Endothelial cell of umbilical vein (primary cell): ENCODE results near the gene TRAF7. TPM values are rescaled to one million over a fixed set of nuclear protein-coding genes. Genes with fewer than 3 reads are reported as not detected.

Experiments
- BruUV-seq: library from RNA; stranded (reverse); fragments of 400-500 nt; replicated peaks from 2 replicates; lab custom pipeline; 2021; lab: Mats Ljungman, UMichigan
- CTCF ChIA-PET: fragments of 300-600, 350-600 bp; sonication (Branson Sonifier 250); formaldehyde crosslinking; loops from one replicate; lab custom pipeline; 2021; ENCODE audit warnings: antibody characterized with exemption, inconsistent platforms; lab: Charles Lee
- POLR2A ChIA-PET: fragments of 300-600, 350-600 bp; sonication (Branson Sonifier 250); formaldehyde crosslinking; loops from one replicate; lab custom pipeline; 2021; ENCODE audit warnings: antibody characterized with exemption, inconsistent platforms; lab: Charles Lee
- DNase-seq: peaks from one replicate; pipeline ENCODE4 v3.0.0-alpha.2; 2011; ENCODE audit warnings: low read depth, low spot score
- FAIRE-seq: peaks from 2 replicates; lab custom pipeline; 2011; peaks lifted over from hg19 to GRCh38; lab: Jason Lieb, UNC
- H2AFZ ChIP-seq: 2 replicates; pipeline ENCODE4 v1.6.0; 2012; ENCODE audit warnings: low read depth, low read length, control low read depth, inconsistent platforms
- H3K27ac ChIP-seq: 2 replicates; pipeline ENCODE4 v1.5.1; 2011; ENCODE audit warnings: low read depth, mild to moderate bottlenecking, control low read depth, low read length, moderate library complexity; ENCODE audit not compliant: insufficient read depth
- H3K27me3 ChIP-seq, 2 experiments: 2 replicates each; pipeline versions ENCODE4 v1.6.0 to v1.6.1; 2011; ENCODE audit warnings: low read length in 2 of 2, mixed read lengths in 1 of 2; ENCODE audit not compliant: control insufficient read depth in 2 of 2, insufficient read depth in 2 of 2
- H3K36me3 ChIP-seq, 2 experiments: 2 replicates in 1 of 2; 3 replicates in 1 of 2; pipeline ENCODE4 v1.5.1; 2011; ENCODE audit warnings: low read length in 2 of 2, mild to moderate bottlenecking in 1 of 2, moderate library complexity in 1 of 2; ENCODE audit not compliant: control insufficient read depth in 2 of 2, insufficient read depth in 2 of 2; ENCODE audit errors: extremely low read depth in 1 of 2
- H3K4me1 ChIP-seq: 3 replicates; pipeline ENCODE4 v1.5.1; 2011; ENCODE audit warnings: mild to moderate bottlenecking, low read length; ENCODE audit not compliant: control insufficient read depth, insufficient read depth; ENCODE audit errors: extremely low read depth
- H3K4me2 ChIP-seq: 2 replicates; pipeline ENCODE4 v1.6.1; 2011; ENCODE audit warnings: low read length, control low read depth, mixed read lengths; ENCODE audit not compliant: insufficient read depth
- H3K4me3 ChIP-seq, 3 experiments: fragments of 200-600 bp in 1 of 3; sonication (generic), shearing (Covaris generic) in 1 of 3; replicated peaks in 1 of 3; 2 replicates each; pipeline ENCODE4 v1.5.1; 2011 to 2016; ENCODE audit warnings: control low read depth in 3 of 3, low read length in 3 of 3, mild to moderate bottlenecking in 2 of 3, inconsistent platforms in 1 of 3, low read depth in 1 of 3, moderate library complexity in 1 of 3; ENCODE audit not compliant: insufficient read depth in 1 of 3
- H3K79me2 ChIP-seq: 2 replicates; pipeline ENCODE4 v1.6.0; 2012; ENCODE audit warnings: low read length, inconsistent platforms; ENCODE audit not compliant: control insufficient read depth, insufficient read depth
- H3K9ac ChIP-seq: replicated peaks from 2 replicates; pipeline ENCODE3; 2011; ENCODE audit warnings: low read length, control low read depth; ENCODE audit not compliant: insufficient read depth; ENCODE audit errors: extremely low read depth
- H3K9me1 ChIP-seq: replicated peaks from 3 replicates; pipeline ENCODE4 v1.6.0; 2011; ENCODE audit warnings: mild to moderate bottlenecking, low read length; ENCODE audit not compliant: control insufficient read depth, insufficient read depth; ENCODE audit errors: extremely low read depth
- H3K9me3 ChIP-seq: replicated peaks from 2 replicates; pipeline ENCODE4 v1.5.1; 2012; ENCODE audit warnings: low read length, inconsistent platforms; ENCODE audit not compliant: control insufficient read depth, insufficient read depth
- H4K20me1 ChIP-seq: replicated peaks from 2 replicates; pipeline ENCODE3; 2011; ENCODE audit warnings: mild to moderate bottlenecking, low read length; ENCODE audit not compliant: control insufficient read depth, insufficient read depth; ENCODE audit errors: extremely low read depth
- EZH2 ChIP-seq: IDR thresholded peaks from 2 replicates; pipeline ENCODE4 v1.6.1; 2012; ENCODE audit warnings: borderline replicate concordance, low read depth, mild to moderate bottlenecking, moderate library complexity, low read length, inconsistent platforms; ENCODE audit not compliant: severe bottlenecking
- FOS ChIP-seq: IDR thresholded peaks from 2 replicates; pipeline ENCODE4 v1.6.1; 2011; ENCODE audit warnings: mild to moderate bottlenecking, low read length, moderate library complexity, borderline replicate concordance; ENCODE audit not compliant: insufficient read depth
- GATA2 ChIP-seq: IDR thresholded peaks from 2 replicates; pipeline ENCODE4 v1.7.0; 2011; ENCODE audit warnings: low read depth, mild to moderate bottlenecking, moderate library complexity, mixed read lengths, low read length; ENCODE audit not compliant: insufficient read length, insufficient read depth
- JUN ChIP-seq: IDR thresholded peaks from 2 replicates; pipeline ENCODE4 v1.6.1; 2011; ENCODE audit warnings: borderline replicate concordance, low read depth; ENCODE audit not compliant: insufficient read length, insufficient read depth
- MYC ChIP-seq: IDR thresholded peaks from one replicate; pipeline ENCODE4 v1.6.1; 2011; ENCODE audit warnings: mild to moderate bottlenecking, low read depth, low read length
- POLR2A ChIP-seq: IDR thresholded peaks from 2 replicates; pipeline ENCODE4 v1.6.1; 2012; ENCODE audit warnings: low read depth, mild to moderate bottlenecking, control low read depth, low read length
- POLR2AphosphoS5 ChIP-seq: IDR thresholded peaks from 2 replicates; pipeline ENCODE4 v1.6.1; 2012; ENCODE audit warnings: low read depth, mild to moderate bottlenecking, control low read depth, low read length, moderate library complexity; ENCODE audit not compliant: insufficient read depth
- dilution Hi-C: fragments of 300-500 bp; cut with MboI; formaldehyde crosslinking; loops from one replicate; pipeline ENCODE4 v1.15.0; 2019; ENCODE audit warnings: low sequenced_read_pairs; ENCODE audit not compliant: extremely low pct_ligation_motif_present
- intact Hi-C: fragments of 100-400 bp; cut with micrococcal nuclease; formaldehyde crosslinking; loops from one replicate; pipeline ENCODE4 v1.10.0; 2022
- polyA plus RNA-seq, 4 experiments: library from polyadenylated mRNA; depleted of rRNA in 3 of 4; stranded (reverse) in 3 of 4; unstranded in 1 of 4; fragments of >200 nt; gene quantifications; 2 replicates each; pipeline versions ENCODE4 v1.2.1 to v1.2.3, GENCODE V29; 2011 to 2012; ENCODE audit warnings: missing spikeins in 1 of 4
- total RNA-seq: library from RNA; stranded (reverse); gene quantifications from 2 replicates; pipeline ENCODE4 v1.2.3, GENCODE V29; 2021
- TF ChIP-seq, protein P1 (sequence below): IDR thresholded peaks from 2 replicates; pipeline ENCODE4 v1.6.1; 2011; ENCODE audit not compliant: insufficient read depth, insufficient read length
- TF ChIP-seq, protein P2 (sequence below), 2 donors: IDR thresholded peaks; 1 replicate in 1 of 2; 2 replicates in 1 of 2; pipeline ENCODE4 v1.5.1; 2011; ENCODE audit warnings: low read length in 2 of 2, mild to moderate bottlenecking in 2 of 2, moderate library complexity in 2 of 2, control low read depth in 1 of 2, inconsistent platforms in 1 of 2, low read depth in 1 of 2; ENCODE audit not compliant: insufficient read depth in 1 of 2; ENCODE audit errors: extremely low read depth in 1 of 2

Gene TRAF7
- total and polyA plus RNA-seq, 2 donors (not counting 3 experiments of a cell fraction or from before 2014, with no cell fraction given): 141 to 175 TPM

DNA sequence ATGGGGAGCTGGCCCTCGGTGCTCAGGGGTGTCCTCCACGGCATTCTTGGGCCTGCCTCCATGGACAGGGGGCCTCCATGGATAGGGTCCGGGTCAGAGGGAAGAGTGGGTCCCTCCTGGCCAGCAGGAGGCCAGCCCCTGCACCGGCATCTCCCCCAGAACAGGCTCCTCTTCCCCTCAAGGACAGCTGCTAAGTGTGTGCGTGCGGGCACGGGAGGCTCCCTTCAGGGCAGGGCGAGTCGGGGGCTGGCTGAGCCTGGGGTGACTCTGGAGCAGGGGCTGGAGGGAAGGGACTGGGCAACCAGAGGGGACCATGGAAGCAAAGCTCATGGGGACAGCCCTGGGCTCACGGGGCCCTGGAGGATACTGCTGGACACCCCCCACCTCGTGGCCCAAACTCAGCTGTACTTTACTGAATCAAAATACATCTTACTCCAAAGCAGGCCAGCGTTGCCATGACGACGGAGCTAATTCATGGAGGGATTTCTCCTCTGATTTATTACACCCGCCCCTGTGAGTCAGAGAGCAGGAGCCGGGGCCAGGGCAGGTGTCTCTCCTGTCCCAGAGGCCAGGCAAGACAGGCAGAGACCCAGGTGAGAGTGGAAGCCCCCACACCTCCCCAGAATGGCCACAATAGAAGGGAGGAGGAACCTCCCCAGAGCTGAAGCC, 38.7 kb downstream of the TRAF7 start:
- Histone ChIP-seq H3K4me2 (no peak overlapping the region), H3K27me3 (peaks cover 26 to 35% of the 10 kb centered on the region in 2 experiments), H4K20me1 (no peaks in the 10 kb centered on the region), H2AFZ (no peak overlapping the region), H3K9me3 (no peaks in the 10 kb centered on the region), H3K27ac (no peak overlapping the region), H3K79me2 (no peaks in the 10 kb centered on the region), H3K9me1 (no peaks in the 10 kb centered on the region), H3K4me3 (no peak overlapping the region), H3K4me1 (no peaks in the 10 kb centered on the region), H3K9ac (no peak overlapping the region), H3K36me3 (no peaks in the 10 kb centered on the region)
- POLR2A ChIA-PET: interaction anchor here (2.6 kb wide), 1 partner anchor 39 kb away, joined by 8 read pairs; the partner anchor contains the start of gene TRAF7
- DNase-seq: no peak
- dilution Hi-C loops (no loop called here), intact Hi-C loops (no loop called here)
- TF ChIP-seq POLR2A (no peak), JUN (no peak), EZH2 (no peak), GATA2 (no peak), POLR2AphosphoS5 (no peak), FOS (no peak), MYC (no peak)
- TF ChIP-seq, protein P1, sequence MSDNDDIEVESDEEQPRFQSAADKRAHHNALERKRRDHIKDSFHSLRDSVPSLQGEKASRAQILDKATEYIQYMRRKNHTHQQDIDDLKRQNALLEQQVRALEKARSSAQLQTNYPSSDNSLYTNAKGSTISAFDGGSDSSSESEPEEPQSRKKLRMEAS: no peak
- TF ChIP-seq, protein P2, sequence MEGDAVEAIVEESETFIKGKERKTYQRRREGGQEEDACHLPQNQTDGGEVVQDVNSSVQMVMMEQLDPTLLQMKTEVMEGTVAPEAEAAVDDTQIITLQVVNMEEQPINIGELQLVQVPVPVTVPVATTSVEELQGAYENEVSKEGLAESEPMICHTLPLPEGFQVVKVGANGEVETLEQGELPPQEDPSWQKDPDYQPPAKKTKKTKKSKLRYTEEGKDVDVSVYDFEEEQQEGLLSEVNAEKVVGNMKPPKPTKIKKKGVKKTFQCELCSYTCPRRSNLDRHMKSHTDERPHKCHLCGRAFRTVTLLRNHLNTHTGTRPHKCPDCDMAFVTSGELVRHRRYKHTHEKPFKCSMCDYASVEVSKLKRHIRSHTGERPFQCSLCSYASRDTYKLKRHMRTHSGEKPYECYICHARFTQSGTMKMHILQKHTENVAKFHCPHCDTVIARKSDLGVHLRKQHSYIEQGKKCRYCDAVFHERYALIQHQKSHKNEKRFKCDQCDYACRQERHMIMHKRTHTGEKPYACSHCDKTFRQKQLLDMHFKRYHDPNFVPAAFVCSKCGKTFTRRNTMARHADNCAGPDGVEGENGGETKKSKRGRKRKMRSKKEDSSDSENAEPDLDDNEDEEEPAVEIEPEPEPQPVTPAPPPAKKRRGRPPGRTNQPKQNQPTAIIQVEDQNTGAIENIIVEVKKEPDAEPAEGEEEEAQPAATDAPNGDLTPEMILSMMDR (IDR thresholded peaks at IDR 0.05; ENCODE audit: extremely low read depth in 1 of 2, insufficient read depth in 1 of 2, low read depth in 1 of 2, low read length in 2 of 2): no peak
- no peak for FAIRE-seq
- no TSS peak for BruUV-seq
- CTCF ChIA-PET: interaction anchor here (1.0 to 1.5 kb wide), 8 partner anchors 9 to 307 kb away, joined by 3 to 11 read pairs (median 4); partner anchors contain the start of genes ECI1, PGP and RAB26
